HEK293 (cell line): ENCODE data around the gene IDI1.

Experiments used
- CTCF ChIA-PET: fragments of 350-600 bp; formaldehyde crosslinking; extraction: SDS; loops from one replicate; lab custom pipeline; 2021; ENCODE audit warnings: antibody characterized with exemption; lab: Yijun Ruan, JAX
- POLR2A ChIA-PET: fragments of 300-600 bp; formaldehyde crosslinking; extraction: SDS; loops from one replicate; lab custom pipeline; 2020; ENCODE audit warnings: antibody characterized with exemption, inconsistent platforms; lab: Yijun Ruan, JAX
- H3K27ac ChIP-seq: fragments of 200-500 bp; sonication (Bioruptor generic); 2 replicates; pipeline ENCODE4 v1.5.1; 2014; ENCODE audit warnings: low read depth, low read length, control low read depth, inconsistent platforms; ENCODE audit errors: extremely low read depth
- H3K36me3 ChIP-seq, 2 experiments: fragments of 200-500 bp in 1 of 2; sonication (Bioruptor generic) in 1 of 2; 1 replicate in 1 of 2; 2 replicates in 1 of 2; pipeline ENCODE4 v1.5.1; 2014 to 2017; ENCODE audit warnings: inconsistent platforms in 2 of 2, low read length in 2 of 2; ENCODE audit not compliant: control insufficient read depth in 2 of 2, insufficient read depth in 1 of 2
- H3K4me1 ChIP-seq: fragments of 200-500 bp; sonication (Bioruptor generic); 2 replicates; pipeline ENCODE4 v1.5.1; 2014; ENCODE audit warnings: mild to moderate bottlenecking, low read length, inconsistent platforms; ENCODE audit not compliant: control insufficient read depth, insufficient read depth
- H3K4me3 ChIP-seq: 2 replicates; pipeline ENCODE4 v1.5.1; 2011; ENCODE audit warnings: low read depth, mild to moderate bottlenecking, control low read depth, low read length, moderate library complexity
- H3K9me3 ChIP-seq: fragments of 200-500 bp; sonication (Bioruptor generic); 2 replicates; pipeline ENCODE4 v1.5.1; 2014; ENCODE audit warnings: low read depth, low read length, inconsistent platforms; ENCODE audit not compliant: control insufficient read depth, insufficient read depth
- KLF9 ChIP-seq: fragments of 450-650 bp; formaldehyde crosslinking; IDR thresholded peaks from 2 replicates; pipeline ENCODE4 v1.5.1; 2016; ENCODE audit warnings: missing biosample characterization, missing genetic modification characterization, low read depth
- SCRT1 ChIP-seq: fragments of 450-650 bp; formaldehyde crosslinking; IDR thresholded peaks from 2 replicates; pipeline ENCODE4 v1.5.1; 2016; ENCODE audit warnings: missing biosample characterization, missing genetic modification characterization, borderline replicate concordance
- SP2 ChIP-seq: fragments of 450-650 bp; formaldehyde crosslinking; IDR thresholded peaks from 2 replicates; pipeline ENCODE4 v1.5.1; 2016; ENCODE audit warnings: missing biosample characterization, missing genetic modification characterization
- SP3 ChIP-seq: fragments of 450-650 bp; formaldehyde crosslinking; IDR thresholded peaks from 2 replicates; pipeline ENCODE4 v1.5.1; 2016; ENCODE audit warnings: missing biosample characterization, missing genetic modification characterization
- ZNF112 ChIP-seq: fragments of 450-650 bp; formaldehyde crosslinking; IDR thresholded peaks from 2 replicates; pipeline ENCODE4 v1.5.0; 2017; ENCODE audit warnings: missing biosample characterization, missing genetic modification characterization
- ZNF155 ChIP-seq: fragments of 450-650 bp; formaldehyde crosslinking; IDR thresholded peaks from 2 replicates; pipeline ENCODE4 v1.5.1; 2016; ENCODE audit warnings: missing biosample characterization, missing genetic modification characterization
- ZNF19 ChIP-seq: fragments of 450-650 bp; formaldehyde crosslinking; IDR thresholded peaks from 2 replicates; pipeline ENCODE4; 2016; ENCODE audit warnings: missing biosample characterization, missing genetic modification characterization, low read depth
- ZNF354C ChIP-seq: fragments of 450-650 bp; formaldehyde crosslinking; IDR thresholded peaks from 2 replicates; pipeline ENCODE4 v1.5.1; 2016; ENCODE audit warnings: missing biosample characterization, missing genetic modification characterization, low read depth, borderline replicate concordance
- ZNF37A ChIP-seq: fragments of 450-650 bp; IDR thresholded peaks from 2 replicates; pipeline ENCODE4 v1.5.1; 2018; ENCODE audit warnings: missing biosample characterization, missing genetic modification characterization
- ZNF501 ChIP-seq: fragments of 450-650 bp; formaldehyde crosslinking; IDR thresholded peaks from 2 replicates; pipeline ENCODE4 v1.5.1; 2016; ENCODE audit warnings: missing biosample characterization, missing genetic modification characterization
- ZNF548 ChIP-seq: fragments of 450-650 bp; formaldehyde crosslinking; IDR thresholded peaks from 2 replicates; pipeline ENCODE4 v1.5.1; 2016; ENCODE audit warnings: missing biosample characterization, missing genetic modification characterization
- ZNF585B ChIP-seq: fragments of 450-650 bp; formaldehyde crosslinking; IDR thresholded peaks from 2 replicates; pipeline ENCODE4 v1.5.1; 2016; ENCODE audit warnings: missing biosample characterization, missing genetic modification characterization
- ZNF596 ChIP-seq: fragments of 450-650 bp; IDR thresholded peaks from 2 replicates; pipeline ENCODE4 v1.5.0; 2018; ENCODE audit warnings: missing biosample characterization, mild to moderate bottlenecking, missing genetic modification characterization, moderate library complexity
- ZNF600 ChIP-seq: fragments of 450-650 bp; formaldehyde crosslinking; IDR thresholded peaks from 2 replicates; pipeline ENCODE4 v1.5.1; 2016; ENCODE audit warnings: missing biosample characterization, missing genetic modification characterization
- TF ChIP-seq, protein P1 (sequence below): fragments of 450-650 bp; formaldehyde crosslinking; IDR thresholded peaks from 2 replicates; pipeline ENCODE4 v1.5.1; 2016; ENCODE audit warnings: missing biosample characterization, missing genetic modification characterization
- TF ChIP-seq, protein P2 (sequence below): fragments of 450-650 bp; formaldehyde crosslinking; IDR thresholded peaks from 2 replicates; pipeline ENCODE4 v1.5.1; 2016; ENCODE audit warnings: missing biosample characterization, missing genetic modification characterization, borderline replicate concordance
- TF ChIP-seq, protein P3 (sequence below): fragments of 450-650 bp; formaldehyde crosslinking; IDR thresholded peaks from 2 replicates; pipeline ENCODE4 v1.5.1; 2016; ENCODE audit warnings: missing biosample characterization, missing genetic modification characterization
- TF ChIP-seq, protein P4 (sequence below): fragments of 450-650 bp; formaldehyde crosslinking; conservative IDR thresholded peaks from 2 replicates; pipeline ENCODE4 v1.5.1; 2016; ENCODE audit warnings: low read depth, missing biosample characterization, missing genetic modification characterization
- TF ChIP-seq, protein P5 (sequence below): fragments of 450-650 bp; formaldehyde crosslinking; IDR thresholded peaks from 2 replicates; pipeline ENCODE4 v1.5.1; 2016; ENCODE audit warnings: missing biosample characterization, missing genetic modification characterization

The IDI1 gene

DNA sequence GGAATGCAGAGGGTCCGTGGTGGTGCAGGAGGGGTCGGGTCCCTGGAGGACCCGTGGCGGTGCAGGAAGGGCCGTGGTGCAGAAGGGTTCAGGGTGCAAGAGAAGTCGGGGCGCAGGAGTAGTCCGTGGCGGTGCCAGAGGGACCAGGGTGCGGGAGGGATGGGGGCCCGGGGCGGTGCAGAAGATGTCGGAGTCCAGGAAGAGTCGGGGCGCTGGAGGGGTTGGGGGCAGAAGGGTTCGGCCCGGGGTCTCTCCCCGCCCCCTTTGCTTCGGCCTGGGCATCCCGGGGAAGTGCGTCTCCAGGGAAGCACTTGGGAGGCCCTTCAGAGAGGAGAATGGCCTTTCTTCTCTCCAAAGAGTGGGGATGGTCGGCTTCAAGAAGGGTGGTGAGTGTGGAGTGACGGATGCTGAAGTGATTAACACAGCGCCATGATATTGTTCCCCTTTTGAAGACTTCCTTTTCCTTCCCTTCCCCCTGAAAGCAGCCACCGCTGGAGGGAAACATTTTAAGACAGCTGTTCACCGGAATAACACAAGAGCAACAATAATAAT lies 8.3 kb upstream of the IDI1 start (continued):
- TF ChIP-seq, protein P1, sequence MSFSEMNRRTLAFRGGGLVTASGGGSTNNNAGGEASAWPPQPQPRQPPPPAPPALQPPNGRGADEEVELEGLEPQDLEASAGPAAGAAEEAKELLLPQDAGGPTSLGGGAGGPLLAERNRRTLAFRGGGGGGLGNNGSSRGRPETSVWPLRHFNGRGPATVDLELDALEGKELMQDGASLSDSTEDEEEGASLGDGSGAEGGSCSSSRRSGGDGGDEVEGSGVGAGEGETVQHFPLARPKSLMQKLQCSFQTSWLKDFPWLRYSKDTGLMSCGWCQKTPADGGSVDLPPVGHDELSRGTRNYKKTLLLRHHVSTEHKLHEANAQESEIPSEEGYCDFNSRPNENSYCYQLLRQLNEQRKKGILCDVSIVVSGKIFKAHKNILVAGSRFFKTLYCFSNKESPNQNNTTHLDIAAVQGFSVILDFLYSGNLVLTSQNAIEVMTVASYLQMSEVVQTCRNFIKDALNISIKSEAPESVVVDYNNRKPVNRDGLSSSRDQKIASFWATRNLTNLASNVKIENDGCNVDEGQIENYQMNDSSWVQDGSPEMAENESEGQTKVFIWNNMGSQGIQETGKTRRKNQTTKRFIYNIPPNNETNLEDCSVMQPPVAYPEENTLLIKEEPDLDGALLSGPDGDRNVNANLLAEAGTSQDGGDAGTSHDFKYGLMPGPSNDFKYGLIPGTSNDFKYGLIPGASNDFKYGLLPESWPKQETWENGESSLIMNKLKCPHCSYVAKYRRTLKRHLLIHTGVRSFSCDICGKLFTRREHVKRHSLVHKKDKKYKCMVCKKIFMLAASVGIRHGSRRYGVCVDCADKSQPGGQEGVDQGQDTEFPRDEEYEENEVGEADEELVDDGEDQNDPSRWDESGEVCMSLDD, result peak; percentile 10; the same call in 1 of the 2 replicates
- no peak for TF ChIP-seq ZNF112 (tag by site-specific recombination)
- no peak for TF ChIP-seq ZNF354C (tag by site-specific recombination)
- no peak for TF ChIP-seq ZNF155
- TF ChIP-seq, protein P2, sequence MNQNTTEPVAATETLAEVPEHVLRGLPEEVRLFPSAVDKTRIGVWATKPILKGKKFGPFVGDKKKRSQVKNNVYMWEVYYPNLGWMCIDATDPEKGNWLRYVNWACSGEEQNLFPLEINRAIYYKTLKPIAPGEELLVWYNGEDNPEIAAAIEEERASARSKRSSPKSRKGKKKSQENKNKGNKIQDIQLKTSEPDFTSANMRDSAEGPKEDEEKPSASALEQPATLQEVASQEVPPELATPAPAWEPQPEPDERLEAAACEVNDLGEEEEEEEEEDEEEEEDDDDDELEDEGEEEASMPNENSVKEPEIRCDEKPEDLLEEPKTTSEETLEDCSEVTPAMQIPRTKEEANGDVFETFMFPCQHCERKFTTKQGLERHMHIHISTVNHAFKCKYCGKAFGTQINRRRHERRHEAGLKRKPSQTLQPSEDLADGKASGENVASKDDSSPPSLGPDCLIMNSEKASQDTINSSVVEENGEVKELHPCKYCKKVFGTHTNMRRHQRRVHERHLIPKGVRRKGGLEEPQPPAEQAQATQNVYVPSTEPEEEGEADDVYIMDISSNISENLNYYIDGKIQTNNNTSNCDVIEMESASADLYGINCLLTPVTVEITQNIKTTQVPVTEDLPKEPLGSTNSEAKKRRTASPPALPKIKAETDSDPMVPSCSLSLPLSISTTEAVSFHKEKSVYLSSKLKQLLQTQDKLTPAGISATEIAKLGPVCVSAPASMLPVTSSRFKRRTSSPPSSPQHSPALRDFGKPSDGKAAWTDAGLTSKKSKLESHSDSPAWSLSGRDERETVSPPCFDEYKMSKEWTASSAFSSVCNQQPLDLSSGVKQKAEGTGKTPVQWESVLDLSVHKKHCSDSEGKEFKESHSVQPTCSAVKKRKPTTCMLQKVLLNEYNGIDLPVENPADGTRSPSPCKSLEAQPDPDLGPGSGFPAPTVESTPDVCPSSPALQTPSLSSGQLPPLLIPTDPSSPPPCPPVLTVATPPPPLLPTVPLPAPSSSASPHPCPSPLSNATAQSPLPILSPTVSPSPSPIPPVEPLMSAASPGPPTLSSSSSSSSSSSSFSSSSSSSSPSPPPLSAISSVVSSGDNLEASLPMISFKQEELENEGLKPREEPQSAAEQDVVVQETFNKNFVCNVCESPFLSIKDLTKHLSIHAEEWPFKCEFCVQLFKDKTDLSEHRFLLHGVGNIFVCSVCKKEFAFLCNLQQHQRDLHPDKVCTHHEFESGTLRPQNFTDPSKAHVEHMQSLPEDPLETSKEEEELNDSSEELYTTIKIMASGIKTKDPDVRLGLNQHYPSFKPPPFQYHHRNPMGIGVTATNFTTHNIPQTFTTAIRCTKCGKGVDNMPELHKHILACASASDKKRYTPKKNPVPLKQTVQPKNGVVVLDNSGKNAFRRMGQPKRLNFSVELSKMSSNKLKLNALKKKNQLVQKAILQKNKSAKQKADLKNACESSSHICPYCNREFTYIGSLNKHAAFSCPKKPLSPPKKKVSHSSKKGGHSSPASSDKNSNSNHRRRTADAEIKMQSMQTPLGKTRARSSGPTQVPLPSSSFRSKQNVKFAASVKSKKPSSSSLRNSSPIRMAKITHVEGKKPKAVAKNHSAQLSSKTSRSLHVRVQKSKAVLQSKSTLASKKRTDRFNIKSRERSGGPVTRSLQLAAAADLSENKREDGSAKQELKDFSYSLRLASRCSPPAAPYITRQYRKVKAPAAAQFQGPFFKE (tag by site-specific recombination), result 0 out of 2 replicates have a peak, but pooled peaks have one; percentile 50
- no peak for TF ChIP-seq SP2 (tag by site-specific recombination)
- TF ChIP-seq, protein P3, sequence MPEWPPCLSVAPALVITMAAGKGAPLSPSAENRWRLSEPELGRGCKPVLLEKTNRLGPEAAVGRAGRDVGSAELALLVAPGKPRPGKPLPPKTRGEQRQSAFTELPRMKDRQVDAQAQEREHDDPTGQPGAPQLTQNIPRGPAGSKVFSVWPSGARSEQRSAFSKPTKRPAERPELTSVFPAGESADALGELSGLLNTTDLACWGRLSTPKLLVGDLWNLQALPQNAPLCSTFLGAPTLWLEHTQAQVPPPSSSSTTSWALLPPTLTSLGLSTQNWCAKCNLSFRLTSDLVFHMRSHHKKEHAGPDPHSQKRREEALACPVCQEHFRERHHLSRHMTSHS (tag by site-specific recombination), result no peak

DNA sequence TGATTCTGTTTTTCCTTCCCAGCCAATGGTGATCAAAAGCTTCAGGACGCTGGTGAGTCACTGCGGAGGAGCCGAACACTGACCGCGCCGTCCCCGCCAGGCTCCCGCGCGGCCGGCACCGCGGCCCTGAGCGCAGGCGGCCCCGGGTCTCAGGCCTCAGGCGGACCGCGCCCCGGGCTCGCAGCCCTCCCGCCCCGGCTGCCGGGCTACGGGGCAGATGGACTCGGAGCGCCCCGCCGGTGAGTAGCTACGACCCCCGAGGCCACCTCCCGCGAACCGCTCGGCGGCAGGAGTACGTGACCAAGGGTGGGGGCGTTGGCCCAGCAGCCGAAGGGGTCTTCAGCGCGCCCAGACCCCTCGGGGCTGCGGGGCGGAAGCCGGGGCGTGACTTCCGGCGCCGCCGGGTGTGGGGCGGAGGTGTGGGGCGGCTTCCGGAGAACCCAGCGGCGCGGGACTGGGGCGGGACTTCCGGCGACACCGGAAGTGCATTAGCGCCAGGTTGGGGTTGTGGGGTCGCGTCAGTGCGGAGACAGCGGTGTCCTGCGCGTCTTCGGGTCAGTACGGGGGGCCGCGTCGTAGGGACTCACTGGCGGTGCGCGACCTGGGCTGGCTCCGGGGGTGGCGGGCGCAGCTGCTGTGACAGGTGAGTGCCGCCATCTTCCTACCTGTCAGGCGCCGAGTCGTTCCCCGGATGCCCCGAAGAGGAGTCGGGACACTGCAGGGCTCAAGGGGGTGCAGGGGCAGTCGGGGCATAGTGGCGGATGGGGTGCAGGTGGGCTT lies 7.6 kb upstream of the IDI1 start, which contains the start of gene WDR37:
TSS of gene WDR37 (plus strand) at position 60 of the 780 bp plus-strand sequence. CDS start 15,771 bp downstream, outside the sequence.
- Histone ChIP-seq H3K27ac (peak within 1 kb of the TSS; percentile 93), H3K4me1 (peaks cover 5% of the 10 kb centered on the region), H3K9me3 (no peaks in the 10 kb centered on the region), H3K36me3 (peaks cover 0 to 39% of the 10 kb centered on the region in 2 experiments), H3K4me3 (peak within 1 kb of the TSS; percentile 93)
- POLR2A ChIA-PET, result interaction anchor here (1.2 to 1.4 kb wide), 2 partner anchors 23 to 125 kb away, joined by 3 to 4 read pairs; partner anchors contain the start of gene LARP4B
- CTCF ChIA-PET, result interaction anchor here (0.7 to 1.1 kb wide), 4 partner anchors 14 to 64 kb away, joined by 3 to 9 read pairs (median 3); no protein-coding TSS in a partner anchor
- TF ChIP-seq ZNF585B (tag by site-specific recombination) (no peak), ZNF596 (tag by site-specific recombination) (0 out of 2 replicates have a peak, but pooled peaks have one; percentile 31), ZNF19 (tag by site-specific recombination) (no peak), KLF9 (tag by site-specific recombination) (peak; percentile 72; the same call in 1 of the 2 replicates), SP3 (peak; percentile 78), ZNF37A (tag by site-specific recombination) (peak; percentile 43; the same call in 1 of the 2 replicates), ZNF501 (tag by site-specific recombination) (peak; percentile 56), SCRT1 (tag by site-specific recombination) (peak; percentile 50; the same call in 1 of the 2 replicates), ZNF600 (peak; percentile 41; the same call in 1 of the 2 replicates), ZNF548 (tag by site-specific recombination) (no peak)
- TF ChIP-seq, protein P4, sequence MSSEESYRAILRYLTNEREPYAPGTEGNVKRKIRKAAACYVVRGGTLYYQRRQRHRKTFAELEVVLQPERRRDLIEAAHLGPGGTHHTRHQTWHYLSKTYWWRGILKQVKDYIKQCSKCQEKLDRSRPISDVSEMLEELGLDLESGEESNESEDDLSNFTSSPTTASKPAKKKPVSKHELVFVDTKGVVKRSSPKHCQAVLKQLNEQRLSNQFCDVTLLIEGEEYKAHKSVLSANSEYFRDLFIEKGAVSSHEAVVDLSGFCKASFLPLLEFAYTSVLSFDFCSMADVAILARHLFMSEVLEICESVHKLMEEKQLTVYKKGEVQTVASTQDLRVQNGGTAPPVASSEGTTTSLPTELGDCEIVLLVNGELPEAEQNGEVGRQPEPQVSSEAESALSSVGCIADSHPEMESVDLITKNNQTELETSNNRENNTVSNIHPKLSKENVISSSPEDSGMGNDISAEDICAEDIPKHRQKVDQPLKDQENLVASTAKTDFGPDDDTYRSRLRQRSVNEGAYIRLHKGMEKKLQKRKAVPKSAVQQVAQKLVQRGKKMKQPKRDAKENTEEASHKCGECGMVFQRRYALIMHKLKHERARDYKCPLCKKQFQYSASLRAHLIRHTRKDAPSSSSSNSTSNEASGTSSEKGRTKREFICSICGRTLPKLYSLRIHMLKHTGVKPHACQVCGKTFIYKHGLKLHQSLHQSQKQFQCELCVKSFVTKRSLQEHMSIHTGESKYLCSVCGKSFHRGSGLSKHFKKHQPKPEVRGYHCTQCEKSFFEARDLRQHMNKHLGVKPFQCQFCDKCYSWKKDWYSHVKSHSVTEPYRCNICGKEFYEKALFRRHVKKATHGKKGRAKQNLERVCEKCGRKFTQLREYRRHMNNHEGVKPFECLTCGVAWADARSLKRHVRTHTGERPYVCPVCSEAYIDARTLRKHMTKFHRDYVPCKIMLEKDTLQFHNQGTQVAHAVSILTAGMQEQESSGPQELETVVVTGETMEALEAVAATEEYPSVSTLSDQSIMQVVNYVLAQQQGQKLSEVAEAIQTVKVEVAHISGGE, result peak; percentile 98
- TF ChIP-seq, protein P5, sequence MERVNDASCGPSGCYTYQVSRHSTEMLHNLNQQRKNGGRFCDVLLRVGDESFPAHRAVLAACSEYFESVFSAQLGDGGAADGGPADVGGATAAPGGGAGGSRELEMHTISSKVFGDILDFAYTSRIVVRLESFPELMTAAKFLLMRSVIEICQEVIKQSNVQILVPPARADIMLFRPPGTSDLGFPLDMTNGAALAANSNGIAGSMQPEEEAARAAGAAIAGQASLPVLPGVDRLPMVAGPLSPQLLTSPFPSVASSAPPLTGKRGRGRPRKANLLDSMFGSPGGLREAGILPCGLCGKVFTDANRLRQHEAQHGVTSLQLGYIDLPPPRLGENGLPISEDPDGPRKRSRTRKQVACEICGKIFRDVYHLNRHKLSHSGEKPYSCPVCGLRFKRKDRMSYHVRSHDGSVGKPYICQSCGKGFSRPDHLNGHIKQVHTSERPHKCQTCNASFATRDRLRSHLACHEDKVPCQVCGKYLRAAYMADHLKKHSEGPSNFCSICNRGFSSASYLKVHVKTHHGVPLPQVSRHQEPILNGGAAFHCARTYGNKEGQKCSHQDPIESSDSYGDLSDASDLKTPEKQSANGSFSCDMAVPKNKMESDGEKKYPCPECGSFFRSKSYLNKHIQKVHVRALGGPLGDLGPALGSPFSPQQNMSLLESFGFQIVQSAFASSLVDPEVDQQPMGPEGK (tag by site-specific recombination), result peak; percentile 93
